ENCODE results near the gene SIL1.
A peak's percentile ranks its signal among the peaks of the same experiment; 100 is the strongest.

Gene SIL1

DNA sequence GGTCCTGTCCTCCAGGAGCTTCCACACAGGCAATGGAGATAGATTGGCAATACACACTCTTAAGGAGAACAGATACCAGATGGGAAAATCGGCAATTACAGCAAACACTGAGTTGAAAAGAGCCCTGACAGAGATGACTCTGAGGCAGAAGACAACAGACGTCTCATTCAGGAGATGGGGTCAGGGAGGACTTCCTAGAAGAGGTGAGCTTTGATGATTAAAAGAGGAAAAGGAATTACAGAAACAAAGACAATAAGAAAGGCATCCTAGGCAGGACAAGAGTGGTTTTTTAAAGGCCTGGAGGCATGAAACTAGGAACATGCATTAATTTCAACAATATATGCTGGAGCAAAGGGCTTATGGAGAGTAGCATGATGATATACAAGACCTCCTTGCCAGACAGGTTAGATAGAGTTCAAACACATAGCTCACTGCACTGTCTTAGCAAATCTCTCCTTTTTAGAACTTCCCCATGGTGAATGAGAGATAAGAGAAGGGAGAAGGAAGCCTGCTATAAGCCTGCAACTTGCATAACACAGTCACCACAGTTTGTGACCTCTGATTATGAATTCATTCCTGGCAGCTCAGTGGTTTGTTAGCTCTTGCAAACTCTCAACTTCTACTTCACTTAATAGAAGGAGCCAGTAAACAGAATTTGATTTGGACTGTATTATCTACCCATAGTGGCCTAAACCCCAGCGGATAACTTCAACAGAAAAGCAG is 48.5 kb downstream of the SIL1 start:
- in situ Hi-C loops (cut with MboI; ENCODE audit: low pct_unique_long_range_greater_than_20kb, low sequenced_read_pairs) = no loop called here
- peak; percentile 82 for DNase-seq

DNA sequence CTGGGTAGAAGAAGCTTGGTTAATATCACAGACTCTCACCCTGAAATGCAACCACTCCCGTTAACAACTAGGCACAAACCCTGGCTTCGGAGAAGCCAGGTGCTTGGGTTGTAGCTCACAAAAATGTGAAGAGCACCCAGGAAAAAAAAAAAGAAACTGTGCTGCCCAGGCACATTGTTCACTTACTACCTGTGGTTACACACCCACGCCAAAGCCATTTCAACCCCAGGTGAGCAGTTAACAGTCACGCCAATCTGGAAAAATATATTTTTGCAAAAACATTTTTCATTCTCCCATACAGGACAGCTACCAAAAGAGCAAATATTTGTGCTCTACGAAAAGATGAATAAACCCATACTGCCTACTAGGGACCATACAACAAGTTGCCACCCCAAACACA is 49.2 kb downstream of the SIL1 start:
- in situ Hi-C loops (cut with MboI; ENCODE audit: low pct_unique_long_range_greater_than_20kb, low sequenced_read_pairs) = no loop called here
- no peak for DNase-seq

DNA sequence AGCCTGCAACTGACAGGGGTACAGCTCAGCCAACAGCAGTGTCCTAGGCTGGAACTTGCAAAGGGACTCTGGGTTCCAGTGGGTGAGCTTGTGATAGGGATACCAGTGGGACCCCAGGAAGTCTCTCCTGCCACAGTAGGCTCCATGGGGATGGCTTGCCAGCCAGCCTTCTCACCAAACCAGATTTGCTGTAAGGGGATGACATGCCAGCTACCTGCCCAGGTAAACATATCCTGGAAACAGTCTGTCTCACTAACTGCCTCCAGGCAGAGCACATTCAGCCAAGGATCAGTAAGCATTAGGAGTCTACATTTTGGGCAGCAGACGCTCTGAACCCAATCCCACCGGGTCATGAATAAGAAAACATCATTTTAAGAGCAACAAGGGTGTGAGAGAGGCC is 49.9 kb downstream of the SIL1 start:
- DNase-seq = no peak
- in situ Hi-C loops (cut with MboI; ENCODE audit: low pct_unique_long_range_greater_than_20kb, low sequenced_read_pairs) = no loop called here

DNA sequence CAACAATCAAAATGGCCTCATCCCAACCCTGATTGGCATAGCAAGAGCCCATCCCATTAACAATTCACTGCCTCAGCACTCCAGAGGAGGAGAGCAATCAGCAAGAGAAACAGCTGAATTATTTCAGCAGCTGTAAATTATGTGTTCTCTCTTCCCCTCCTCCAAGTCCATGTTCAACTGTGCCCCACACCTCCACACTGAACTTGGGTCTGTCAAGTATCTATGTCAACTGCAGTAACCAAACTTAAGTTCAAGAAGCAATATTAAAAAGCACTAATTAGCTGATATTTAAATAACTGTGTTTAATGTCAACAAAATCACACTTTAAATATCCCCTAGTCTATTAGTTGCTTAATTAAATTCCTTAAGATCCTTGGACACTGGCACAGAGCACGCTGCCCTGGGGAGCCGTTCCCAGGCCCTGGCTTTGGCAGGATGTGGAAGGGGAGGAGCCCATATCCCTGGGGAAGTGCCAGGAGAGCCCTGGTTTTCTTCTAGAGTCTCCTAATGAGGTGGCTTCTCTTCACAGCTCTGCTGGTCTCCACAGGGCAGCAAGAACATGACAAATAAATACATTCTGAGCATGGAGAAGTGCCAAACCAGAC is 50.6 kb downstream of the SIL1 start:
- in situ Hi-C loops (cut with MboI; ENCODE audit: low pct_unique_long_range_greater_than_20kb, low sequenced_read_pairs) = no loop called here
- no peak for DNase-seq

DNA sequence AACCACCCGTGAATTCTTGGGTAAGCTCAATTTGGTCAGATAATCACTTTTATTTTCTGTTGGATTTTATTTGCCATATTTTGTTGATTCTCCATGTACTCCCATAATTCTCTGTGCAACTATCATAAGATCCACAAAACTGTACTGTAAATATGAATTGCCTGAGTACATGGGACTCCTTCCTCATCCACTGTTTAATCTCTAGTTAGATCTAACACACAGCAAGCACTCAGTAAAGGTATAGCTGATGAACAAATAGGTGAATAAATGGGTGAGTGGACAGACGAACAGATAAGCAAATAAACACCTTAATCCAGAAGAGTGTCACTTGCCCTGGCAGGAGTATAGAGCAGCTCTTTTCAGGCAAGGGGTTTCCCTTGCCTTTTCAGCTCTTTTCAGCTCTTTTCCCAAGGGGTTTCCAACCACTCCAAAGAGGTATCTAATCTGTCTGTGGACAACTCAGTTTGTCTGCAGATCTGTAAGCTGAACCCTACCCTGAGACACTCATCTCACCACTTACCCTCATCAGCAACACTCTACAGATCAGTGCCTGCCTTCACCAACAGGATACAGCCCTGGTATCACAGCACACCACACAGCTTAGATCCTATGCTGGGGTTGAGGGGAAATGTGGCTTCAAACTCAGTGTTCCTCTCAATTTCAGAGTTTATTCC is 51.2 kb downstream of the SIL1 start:
- in situ Hi-C loops (cut with MboI; ENCODE audit: low pct_unique_long_range_greater_than_20kb, low sequenced_read_pairs) = no loop called here
- no peak for DNase-seq

DNA sequence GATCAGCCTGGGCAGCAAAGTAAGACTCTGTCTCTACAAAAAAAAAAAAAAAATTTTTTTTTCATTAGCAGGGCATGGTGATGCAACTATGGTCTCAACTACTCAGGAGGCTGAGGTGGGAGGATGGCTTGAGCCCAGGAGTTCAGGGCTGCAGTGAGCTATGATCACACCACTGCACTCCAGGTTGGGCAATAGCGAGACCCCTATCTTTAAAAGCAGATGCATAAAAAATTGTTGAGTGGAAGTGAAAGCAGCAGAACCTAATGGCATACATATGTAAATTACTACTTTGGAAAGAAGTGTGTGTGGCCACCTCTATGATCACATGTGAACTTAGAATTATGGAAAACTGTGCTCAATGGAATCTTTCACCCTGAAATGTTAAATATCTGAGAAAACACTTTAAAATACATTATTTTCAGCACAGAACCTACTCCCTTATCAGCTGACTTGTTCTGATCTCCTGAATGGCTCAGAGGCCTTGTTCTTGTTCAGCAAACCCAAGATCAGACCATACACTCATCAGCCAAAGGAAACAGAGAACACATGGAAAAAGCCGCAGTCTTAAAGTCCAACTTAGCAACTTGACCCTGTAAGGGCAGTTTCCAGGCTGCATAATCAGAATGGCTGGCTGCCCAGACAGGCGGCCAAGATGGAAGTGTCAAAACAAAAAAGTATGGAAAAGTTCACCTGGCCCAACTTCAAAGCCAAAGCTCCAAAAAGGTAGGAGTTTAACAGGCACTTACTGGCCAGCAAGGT is 56.5 kb downstream of the SIL1 start:
- in situ Hi-C loops (cut with MboI; ENCODE audit: low pct_unique_long_range_greater_than_20kb, low sequenced_read_pairs) = no loop called here

DNA sequence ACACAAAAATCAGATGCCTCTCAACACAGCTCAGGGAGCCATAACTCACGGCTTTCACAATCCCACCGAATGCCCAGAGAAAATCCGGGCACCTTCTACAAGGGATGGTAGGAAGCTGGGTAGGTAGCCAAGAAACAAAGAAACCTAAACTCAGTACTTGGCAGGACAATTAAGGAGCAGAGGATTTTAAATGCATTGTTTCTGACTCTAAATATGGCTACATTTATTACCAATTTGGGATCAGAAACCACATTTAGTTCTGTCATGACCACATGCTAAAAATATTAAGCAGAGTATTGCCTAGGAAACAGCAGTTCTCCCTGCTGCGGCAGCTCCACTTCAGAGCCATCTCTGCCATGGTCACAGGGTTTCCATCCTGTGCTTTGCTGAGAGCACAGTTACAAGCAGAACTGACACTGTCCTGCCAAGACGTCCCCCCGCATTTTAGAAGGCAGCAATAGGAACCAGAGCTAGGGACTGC is 57.5 kb downstream of the SIL1 start:
- in situ Hi-C loops (cut with MboI; ENCODE audit: low pct_unique_long_range_greater_than_20kb, low sequenced_read_pairs) = no loop called here
- DNase-seq = peak; percentile 10

More for the DNA sequence above, 56.5 kb downstream of the SIL1 start:
- DNase-seq = peak; percentile 20

DNA sequence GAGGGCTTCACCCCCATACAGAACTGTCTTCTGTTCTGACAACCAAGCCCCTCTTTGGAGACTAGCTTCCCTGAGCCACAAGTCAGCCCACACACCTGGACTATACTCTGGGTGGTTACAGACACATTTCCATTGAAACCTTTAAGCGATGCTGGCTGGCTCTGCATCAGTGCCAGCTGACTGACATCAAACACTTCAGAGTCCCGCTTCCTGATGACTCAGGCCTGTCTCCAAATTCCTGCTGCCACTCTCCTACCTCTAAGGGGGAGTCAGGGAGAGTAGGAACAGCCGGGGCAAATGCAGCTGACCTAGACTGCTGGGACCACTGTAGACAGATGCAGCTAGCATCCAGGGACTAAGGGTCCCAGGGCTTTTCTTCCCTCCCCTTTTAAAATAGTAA is 59.4 kb downstream of the SIL1 start:
- no peak for DNase-seq
- in situ Hi-C loops (cut with MboI; ENCODE audit: low pct_unique_long_range_greater_than_20kb, low sequenced_read_pairs) = no loop called here

DNA sequence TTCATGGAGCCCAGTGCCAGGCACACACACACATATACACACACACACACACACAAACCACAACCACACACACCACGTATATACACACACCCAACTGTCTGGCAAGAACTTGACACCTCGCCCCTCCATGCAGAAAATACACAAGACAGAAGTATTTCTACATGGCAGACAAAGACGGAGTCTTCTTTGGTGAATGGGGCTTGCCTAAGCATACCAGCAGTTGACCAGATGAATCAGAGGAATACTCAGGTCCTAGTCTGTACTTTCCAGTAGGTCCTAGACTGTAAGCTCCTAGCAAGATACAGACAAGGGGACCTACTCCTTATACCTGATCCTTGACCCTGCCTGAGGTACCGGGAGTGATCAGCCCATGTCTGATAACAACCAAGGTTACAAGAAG is 60.1 kb downstream of the SIL1 start:
- no peak for DNase-seq
- in situ Hi-C loops (cut with MboI; ENCODE audit: low pct_unique_long_range_greater_than_20kb, low sequenced_read_pairs) = no loop called here

DNA sequence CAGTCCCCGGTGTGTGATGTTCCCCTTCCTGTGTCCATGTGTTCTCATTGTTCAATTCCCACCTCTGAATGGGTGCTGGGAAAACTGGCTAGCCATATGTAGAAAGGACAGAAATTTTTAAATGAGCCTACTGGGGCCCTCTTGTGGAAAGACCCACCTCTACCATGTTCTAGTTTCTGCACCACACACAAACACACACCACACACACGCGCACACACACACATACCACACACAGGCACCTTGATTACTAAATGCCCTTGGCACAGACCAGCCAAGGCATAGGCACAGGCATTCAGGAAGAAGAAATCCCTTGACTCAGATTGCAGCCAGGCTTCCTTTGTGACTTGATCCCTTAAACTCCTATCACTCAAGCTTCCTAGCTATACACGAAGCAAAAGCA is 60.5 kb downstream of the SIL1 start:
- DNase-seq = peak; percentile 55
- in situ Hi-C loops (cut with MboI; ENCODE audit: low pct_unique_long_range_greater_than_20kb, low sequenced_read_pairs) = no loop called here

DNA sequence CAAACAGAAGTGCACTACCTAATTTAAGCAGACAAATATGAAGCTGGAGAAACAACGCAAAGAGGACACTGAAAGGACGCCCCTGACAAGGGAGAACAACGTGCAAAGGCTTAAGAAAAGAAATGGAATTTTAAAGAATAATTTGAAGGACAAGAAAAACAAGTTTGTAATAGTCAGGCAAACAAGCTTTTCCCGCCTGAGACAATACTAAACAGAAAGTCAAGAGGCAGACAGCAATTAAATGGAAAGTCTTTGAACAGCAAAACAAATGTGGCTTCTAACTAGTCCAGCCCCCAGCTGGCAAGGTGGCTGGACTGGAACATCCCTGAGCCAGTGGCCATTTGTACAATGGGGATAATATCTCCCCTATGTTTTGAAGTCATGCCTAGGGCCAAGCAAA is 63.3 kb downstream of the SIL1 start:
- in situ Hi-C loops (cut with MboI; ENCODE audit: low pct_unique_long_range_greater_than_20kb, low sequenced_read_pairs) = no loop called here
- DNase-seq = no peak

DNA sequence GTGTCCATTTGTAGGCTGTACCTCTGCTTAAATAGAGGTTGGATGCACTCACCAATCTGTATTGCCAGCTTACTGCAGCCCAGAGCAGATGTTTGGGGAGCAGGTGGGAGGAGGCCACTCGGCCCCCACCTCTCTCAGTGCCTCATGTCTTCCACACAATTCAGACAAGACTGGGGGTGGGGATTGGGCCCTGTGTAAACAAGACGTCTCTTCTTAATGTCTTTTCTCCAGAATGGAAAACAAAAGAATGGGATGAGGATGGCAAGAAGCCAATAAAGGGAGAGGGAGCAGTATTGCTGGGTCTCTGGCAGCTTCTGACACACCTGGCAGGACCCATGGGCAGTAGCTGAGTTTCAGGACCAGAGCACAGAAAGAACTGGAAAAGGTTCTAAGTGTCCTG is 64.9 kb downstream of the SIL1 start:
- DNase-seq = no peak
- in situ Hi-C loops (cut with MboI; ENCODE audit: low pct_unique_long_range_greater_than_20kb, low sequenced_read_pairs) = no loop called here

DNA sequence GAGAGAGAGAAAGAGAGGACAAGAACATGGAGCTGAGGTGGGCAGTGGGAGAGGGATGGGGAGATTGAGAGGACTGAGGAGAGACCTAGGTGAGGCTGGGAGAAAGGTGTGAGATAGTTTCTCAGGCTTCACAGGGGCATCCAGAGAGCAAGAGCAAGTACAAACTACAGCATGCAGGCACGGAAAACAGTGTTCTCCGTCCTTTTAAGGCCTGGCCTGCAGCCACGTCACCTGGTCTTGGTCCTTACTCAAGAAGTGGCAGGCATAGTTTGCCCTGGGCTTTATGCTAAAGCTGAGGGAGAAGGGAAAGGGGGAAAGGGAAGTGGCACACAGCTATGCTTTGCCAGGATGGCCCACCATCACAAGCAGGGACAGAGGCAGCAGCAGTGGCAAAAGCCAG is 65.7 kb downstream of the SIL1 start:
- in situ Hi-C loops (cut with MboI; ENCODE audit: low pct_unique_long_range_greater_than_20kb, low sequenced_read_pairs) = no loop called here
- DNase-seq = no peak

DNA sequence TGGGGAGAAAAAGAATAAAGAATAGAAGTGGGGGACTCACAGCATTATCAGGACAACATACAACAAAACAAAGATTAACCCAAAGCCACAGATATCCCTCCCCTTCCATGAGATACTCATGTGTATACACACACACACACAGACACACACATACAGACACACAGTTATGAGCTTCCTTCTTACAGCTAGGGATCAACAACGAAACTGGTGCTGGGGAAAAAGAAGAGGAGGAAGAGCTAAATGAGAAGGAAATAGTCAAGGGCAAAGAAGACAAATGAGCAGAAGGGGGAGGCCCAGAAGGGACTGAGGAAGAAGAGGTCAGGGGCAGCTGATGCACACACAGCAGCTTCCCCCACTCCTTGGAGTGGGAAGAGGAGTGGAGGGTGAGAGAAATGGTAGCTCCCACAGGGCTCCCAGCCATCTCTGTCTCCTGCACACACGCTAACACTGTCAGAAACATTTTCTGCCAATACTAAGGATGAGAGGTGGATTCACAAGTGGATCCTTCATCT is 66.2 kb downstream of the SIL1 start:
- in situ Hi-C loops (cut with MboI; ENCODE audit: low pct_unique_long_range_greater_than_20kb, low sequenced_read_pairs) = no loop called here
- DNase-seq = peak; percentile 16

DNA sequence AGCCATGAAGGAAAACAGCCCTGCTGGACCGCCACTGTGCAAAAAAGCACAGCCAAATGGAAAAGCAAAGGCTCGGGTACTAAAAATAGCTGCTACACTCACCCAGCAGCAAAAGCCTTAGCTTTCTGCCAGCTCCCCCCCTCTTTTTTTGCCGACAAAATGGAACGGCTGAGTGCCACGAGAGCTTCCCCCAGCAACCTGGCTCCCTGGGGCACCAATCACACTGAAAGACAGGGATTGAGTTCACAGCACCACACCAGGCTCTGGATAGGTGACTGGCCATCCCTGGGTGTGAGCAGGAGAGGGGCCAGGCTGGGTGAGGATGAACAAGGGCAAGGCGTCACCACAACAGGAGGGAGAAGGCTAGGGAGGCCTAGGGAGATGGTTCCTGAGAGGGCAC is 66.7 kb downstream of the SIL1 start:
- in situ Hi-C loops (cut with MboI; ENCODE audit: low pct_unique_long_range_greater_than_20kb, low sequenced_read_pairs) = no loop called here
- no peak for DNase-seq

DNA sequence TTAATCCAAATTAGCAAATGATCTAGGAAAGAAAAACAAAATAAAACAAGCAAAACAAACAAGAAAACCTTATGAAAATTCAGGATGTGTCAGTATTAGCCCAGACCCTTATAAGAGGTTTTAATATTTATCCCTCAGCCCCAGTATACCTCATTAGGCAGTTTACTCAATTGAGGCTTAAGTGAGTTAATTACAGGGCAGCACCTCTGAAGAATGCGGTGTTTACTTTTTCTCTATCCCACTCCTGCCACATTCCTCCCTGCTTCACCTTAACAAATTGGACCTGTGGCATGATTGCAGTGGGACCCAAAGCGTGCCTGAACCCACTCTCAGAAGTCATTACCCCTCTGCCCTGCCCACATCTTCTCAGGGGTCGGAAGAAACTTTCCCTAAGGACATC is 67.1 kb downstream of the SIL1 start:
- in situ Hi-C loops (cut with MboI; ENCODE audit: low pct_unique_long_range_greater_than_20kb, low sequenced_read_pairs) = no loop called here
- no peak for DNase-seq

DNA sequence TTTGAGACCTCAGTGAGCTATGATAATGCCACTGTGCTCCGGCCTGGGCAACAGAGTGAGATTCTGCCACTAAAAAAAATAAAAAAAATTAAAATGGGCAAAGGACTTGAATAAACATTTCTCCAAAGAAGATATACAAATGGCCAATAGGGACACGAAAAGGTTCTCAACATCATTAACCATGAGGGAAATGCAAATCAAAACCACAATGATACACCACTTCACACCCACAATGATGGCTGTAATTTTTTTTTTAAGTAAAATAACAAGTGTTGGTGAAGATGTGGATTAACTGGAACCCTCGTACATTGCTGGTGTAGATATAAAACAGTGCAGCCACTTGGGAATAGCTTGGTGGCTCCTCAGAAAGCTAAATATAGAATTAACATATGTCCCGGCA is 68.0 kb downstream of the SIL1 start:
- no peak for DNase-seq
- in situ Hi-C loops (cut with MboI; ENCODE audit: low pct_unique_long_range_greater_than_20kb, low sequenced_read_pairs) = no loop called here

DNA sequence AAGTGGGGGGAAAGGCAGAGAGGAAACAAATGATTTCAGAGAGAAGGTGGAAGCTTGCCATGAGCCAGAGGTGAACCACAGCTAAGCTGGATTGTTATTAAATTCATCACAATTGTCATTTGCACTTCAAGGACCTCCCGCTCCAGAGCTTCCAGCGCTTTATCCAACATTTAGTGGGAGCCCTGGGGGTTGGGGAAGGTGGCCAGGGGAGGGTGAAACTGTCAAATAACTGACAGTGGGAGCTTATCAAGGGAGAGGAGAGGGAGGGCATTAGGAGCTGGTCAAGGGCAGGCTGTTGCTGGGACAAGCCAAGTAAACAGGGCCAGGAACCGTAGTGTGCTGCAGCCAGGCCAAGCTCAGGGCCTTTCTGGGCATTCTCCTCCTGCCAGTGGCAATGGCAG is 71.5 kb downstream of the SIL1 start:
- no peak for DNase-seq
- in situ Hi-C loops (cut with MboI; ENCODE audit: low pct_unique_long_range_greater_than_20kb, low sequenced_read_pairs) = no loop called here

DNA sequence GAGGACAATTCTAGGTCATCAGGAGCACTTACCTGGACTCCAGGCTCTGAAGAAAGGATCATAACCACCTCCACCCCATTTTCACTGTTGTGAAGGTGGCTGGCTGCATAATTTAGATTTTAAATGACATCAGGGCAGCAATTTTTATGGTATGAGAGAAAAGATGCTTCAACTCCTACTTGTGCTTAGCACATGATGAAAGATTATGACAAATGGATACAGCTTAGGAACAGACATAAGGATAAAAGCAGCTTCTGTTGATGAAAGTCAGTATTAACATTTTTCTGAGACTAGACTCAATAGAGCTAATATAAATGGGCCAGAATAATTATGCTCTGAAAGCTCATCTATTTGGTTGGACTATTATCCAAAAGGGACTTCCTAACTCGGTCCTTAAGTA is 72.2 kb downstream of the SIL1 start:
- in situ Hi-C loops (cut with MboI; ENCODE audit: low pct_unique_long_range_greater_than_20kb, low sequenced_read_pairs) = no loop called here
- no peak for DNase-seq
